OCI-M2 (cell line): ENCODE data around the gene RPS6KA3.

ENCODE experiments used
- DNase-seq: peaks from one replicate; lab custom pipeline; 2025; ENCODE audit not compliant: unreplicated experiment; lab: John Stamatoyannopoulos, UW

The RPS6KA3 gene

DNA sequence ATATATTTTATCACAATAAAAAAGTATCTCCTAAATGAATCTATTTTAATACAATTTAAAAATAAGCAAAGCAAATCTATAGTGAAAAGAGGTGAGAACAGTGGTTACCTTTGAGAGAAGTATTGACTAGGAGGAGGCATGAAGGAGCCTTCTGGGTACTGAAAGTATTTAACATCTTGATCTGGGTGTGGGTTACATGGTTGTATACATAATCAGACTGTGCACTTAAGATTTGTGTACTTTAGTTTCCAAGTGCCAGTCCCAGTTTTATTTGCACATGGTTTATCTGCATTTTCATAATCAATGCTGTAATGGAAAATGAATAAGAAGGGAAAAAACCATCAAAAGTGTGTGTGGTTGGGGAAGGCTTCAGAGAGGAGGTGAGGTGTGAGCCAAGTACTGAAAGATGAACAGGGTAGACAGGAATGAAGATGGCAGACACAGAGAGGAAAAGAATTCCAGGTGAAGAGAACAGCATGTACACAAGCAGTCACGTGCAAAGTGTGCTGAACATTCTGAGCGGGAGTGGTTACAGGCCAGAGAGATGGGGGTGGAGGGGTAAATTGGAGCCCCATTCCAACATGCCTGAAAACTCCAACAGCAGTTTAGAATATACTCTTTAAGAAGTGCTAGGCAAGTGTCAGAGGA is 164.7 kb downstream of the RPS6KA3 start:
- no peak for DNase-seq
